K562 (cell line): ENCODE results near the gene HSPA1B. TPM values are rescaled to one million over a fixed set of nuclear protein-coding genes. Genes with fewer than 3 reads are reported as not detected.
A peak's percentile ranks its signal among the peaks of the same experiment; 100 is the strongest.

ENCODE experiments used
- CBX1 ChIP-seq: sonication (generic); IDR thresholded peaks from 2 replicates; pipeline ENCODE4 v1.6.1; 2016; ENCODE audit warnings: antibody characterized with exemption, low read depth, mild to moderate bottlenecking
- CXXC5 ChIP-seq: fragments of 250-450 bp; sonication (Bioruptor Pico); IDR thresholded peaks from 2 replicates; pipeline ENCODE4 v1.8.0; 2022; ENCODE audit warnings: inconsistent platforms, mild to moderate bottlenecking, moderate library complexity
- MED1 ChIP-seq: sonication (generic); formaldehyde crosslinking; IDR thresholded peaks from 2 replicates; pipeline ENCODE4 v1.8.1; 2023; ENCODE audit warnings: missing genetic modification reagents, borderline replicate concordance
- NFYB ChIP-seq: IDR thresholded peaks from 2 replicates; pipeline ENCODE4 v1.6.1; 2011; ENCODE audit warnings: mild to moderate bottlenecking, moderate library complexity; ENCODE audit not compliant: insufficient read length; ENCODE audit errors: extremely low read depth
- TAF9B ChIP-seq: fragments of 450-650 bp; IDR thresholded peaks from 2 replicates; pipeline ENCODE4 v1.6.1; 2018; ENCODE audit warnings: mild to moderate bottlenecking; ENCODE audit not compliant: partially characterized antibody
- ZBED1 ChIP-seq: IDR thresholded peaks from 2 replicates; pipeline ENCODE4 v1.6.1; 2014
- ZFP1 ChIP-seq: fragments of 450-650 bp; formaldehyde crosslinking; IDR thresholded peaks from 2 replicates; pipeline ENCODE4 v1.4.0; 2020; ENCODE audit warnings: mild to moderate bottlenecking, mixed read lengths
- ZNF263 ChIP-seq: sonication (generic); formaldehyde crosslinking; IDR thresholded peaks from 2 replicates; pipeline ENCODE4 v1.8.0; 2022; ENCODE audit warnings: mild to moderate bottlenecking, missing genetic modification reagents, borderline replicate concordance
- ZNF644 ChIP-seq: fragments of 200-800 bp; sonication (Bioruptor generic); IDR thresholded peaks from 2 replicates; pipeline ENCODE4 v1.6.1; 2016; ENCODE audit warnings: low read depth, missing genetic modification characterization, missing compliant biosample characterization
- polyA plus RNA-seq, 8 experiments: library from polyadenylated mRNA; depleted of rRNA in 4 of 8; stranded (reverse) in 5 of 8; unstranded in 3 of 8; fragments of >200 nt; fragmentation: Nextera tagmentation in 2 of 8; fragmentation: Illumina TruSeq in 1 of 8; extraction: Ambion mirVana in 2 of 8; extraction: Trizol in 1 of 8; gene quantifications; 2 replicates each; pipeline versions ENCODE4 v1.2.1 to v1.2.3, GENCODE V29; 2011 to 2014; ENCODE audit warnings: inconsistent platforms in 1 of 8, missing spikeins in 1 of 8
- total RNA-seq, 7 experiments: library from RNA; depleted of rRNA in 6 of 7; stranded (reverse); fragments of >200 nt in 6 of 7; fragmentation: Illumina TruSeq in 2 of 7; extraction: Trizol in 2 of 7; gene quantifications; 2 replicates each; pipeline versions ENCODE4 v1.2.1 to v1.2.3, GENCODE V29; 2011 to 2021; ENCODE audit warnings: low replicate concordance in 1 of 7
- TF ChIP-seq, protein P1 (sequence below): fragments of 450-650 bp; formaldehyde crosslinking; IDR thresholded peaks from 2 replicates; pipeline ENCODE4 v1.4.0; 2022; ENCODE audit warnings: missing genetic modification characterization
- TF ChIP-seq, protein P2 (sequence below): fragments of 200-600 bp; sonication (generic); IDR thresholded peaks from one replicate; pipeline ENCODE4 v1.6.1; 2012; ENCODE audit warnings: mild to moderate bottlenecking, low read depth, low read length, inconsistent platforms
- TF ChIP-seq, protein P3 (sequence below), 2 experiments: IDR thresholded peaks; 2 replicates each; pipeline ENCODE4 v1.6.1; 2012; ENCODE audit warnings: improper control_type of control experiment in 2 of 2, low read depth in 2 of 2, low read length in 2 of 2, borderline replicate concordance in 1 of 2

HSPA1B gene
- total and polyA plus RNA-seq, 9 of the 15 experiments (the other 6 are each of a cell fraction or from before 2014, with no cell fraction given), result 0.27 to 227 (median 51.2) TPM

DNA sequence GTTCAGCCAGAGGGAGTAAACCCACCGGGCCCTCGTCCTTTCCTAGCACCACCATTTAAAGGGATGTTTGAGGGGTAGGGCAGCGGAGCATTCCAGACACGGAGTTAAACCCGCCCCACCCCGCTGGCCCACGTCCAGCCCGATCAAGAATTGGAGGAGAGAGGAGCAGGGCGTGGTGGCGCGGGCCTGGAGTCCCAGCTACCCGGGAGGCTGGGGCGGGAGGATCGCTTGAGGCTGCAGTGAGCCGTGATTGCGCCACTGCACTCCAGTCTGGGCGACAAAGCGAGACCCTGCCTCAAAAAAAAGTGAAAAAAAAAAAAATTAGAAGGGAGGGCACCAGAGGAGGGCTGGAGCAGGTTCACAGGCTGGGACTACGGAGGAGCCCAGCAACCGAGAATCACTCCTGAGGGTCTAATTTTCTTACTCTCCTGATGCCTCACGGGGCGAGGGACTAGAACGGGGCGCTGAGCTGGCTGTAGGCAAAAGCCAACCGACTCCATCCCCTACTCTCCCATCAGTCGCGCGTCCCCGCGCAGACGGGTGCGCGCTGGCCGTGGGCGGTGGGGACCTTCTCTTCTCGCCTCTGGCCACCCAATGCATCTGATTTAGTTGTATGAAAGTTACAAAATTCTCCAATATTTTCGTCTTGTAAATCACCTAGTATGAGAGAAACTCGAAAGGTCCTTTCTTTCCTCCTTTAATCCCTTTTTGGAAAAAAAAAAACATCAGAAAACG lies 6.1 kb upstream of the HSPA1B start (continued):
- TF ChIP-seq ZNF263 (CRISPR knock-in tag), result peak; percentile 59; the same call in 1 of the 2 replicates
- peak; percentile 31; the same call in 1 of the 2 replicates for TF ChIP-seq ZNF644 (tag)
- TF ChIP-seq, protein P1, sequence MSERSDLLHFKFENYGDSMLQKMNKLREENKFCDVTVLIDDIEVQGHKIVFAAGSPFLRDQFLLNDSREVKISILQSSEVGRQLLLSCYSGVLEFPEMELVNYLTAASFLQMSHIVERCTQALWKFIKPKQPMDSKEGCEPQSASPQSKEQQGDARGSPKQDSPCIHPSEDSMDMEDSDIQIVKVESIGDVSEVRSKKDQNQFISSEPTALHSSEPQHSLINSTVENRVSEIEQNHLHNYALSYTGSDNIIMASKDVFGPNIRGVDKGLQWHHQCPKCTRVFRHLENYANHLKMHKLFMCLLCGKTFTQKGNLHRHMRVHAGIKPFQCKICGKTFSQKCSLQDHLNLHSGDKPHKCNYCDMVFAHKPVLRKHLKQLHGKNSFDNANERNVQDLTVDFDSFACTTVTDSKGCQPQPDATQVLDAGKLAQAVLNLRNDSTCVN (CRISPR knock-in tag), result 0 out of 2 replicates have a peak, but pooled peaks have one; percentile 28
- TF ChIP-seq, protein P2, sequence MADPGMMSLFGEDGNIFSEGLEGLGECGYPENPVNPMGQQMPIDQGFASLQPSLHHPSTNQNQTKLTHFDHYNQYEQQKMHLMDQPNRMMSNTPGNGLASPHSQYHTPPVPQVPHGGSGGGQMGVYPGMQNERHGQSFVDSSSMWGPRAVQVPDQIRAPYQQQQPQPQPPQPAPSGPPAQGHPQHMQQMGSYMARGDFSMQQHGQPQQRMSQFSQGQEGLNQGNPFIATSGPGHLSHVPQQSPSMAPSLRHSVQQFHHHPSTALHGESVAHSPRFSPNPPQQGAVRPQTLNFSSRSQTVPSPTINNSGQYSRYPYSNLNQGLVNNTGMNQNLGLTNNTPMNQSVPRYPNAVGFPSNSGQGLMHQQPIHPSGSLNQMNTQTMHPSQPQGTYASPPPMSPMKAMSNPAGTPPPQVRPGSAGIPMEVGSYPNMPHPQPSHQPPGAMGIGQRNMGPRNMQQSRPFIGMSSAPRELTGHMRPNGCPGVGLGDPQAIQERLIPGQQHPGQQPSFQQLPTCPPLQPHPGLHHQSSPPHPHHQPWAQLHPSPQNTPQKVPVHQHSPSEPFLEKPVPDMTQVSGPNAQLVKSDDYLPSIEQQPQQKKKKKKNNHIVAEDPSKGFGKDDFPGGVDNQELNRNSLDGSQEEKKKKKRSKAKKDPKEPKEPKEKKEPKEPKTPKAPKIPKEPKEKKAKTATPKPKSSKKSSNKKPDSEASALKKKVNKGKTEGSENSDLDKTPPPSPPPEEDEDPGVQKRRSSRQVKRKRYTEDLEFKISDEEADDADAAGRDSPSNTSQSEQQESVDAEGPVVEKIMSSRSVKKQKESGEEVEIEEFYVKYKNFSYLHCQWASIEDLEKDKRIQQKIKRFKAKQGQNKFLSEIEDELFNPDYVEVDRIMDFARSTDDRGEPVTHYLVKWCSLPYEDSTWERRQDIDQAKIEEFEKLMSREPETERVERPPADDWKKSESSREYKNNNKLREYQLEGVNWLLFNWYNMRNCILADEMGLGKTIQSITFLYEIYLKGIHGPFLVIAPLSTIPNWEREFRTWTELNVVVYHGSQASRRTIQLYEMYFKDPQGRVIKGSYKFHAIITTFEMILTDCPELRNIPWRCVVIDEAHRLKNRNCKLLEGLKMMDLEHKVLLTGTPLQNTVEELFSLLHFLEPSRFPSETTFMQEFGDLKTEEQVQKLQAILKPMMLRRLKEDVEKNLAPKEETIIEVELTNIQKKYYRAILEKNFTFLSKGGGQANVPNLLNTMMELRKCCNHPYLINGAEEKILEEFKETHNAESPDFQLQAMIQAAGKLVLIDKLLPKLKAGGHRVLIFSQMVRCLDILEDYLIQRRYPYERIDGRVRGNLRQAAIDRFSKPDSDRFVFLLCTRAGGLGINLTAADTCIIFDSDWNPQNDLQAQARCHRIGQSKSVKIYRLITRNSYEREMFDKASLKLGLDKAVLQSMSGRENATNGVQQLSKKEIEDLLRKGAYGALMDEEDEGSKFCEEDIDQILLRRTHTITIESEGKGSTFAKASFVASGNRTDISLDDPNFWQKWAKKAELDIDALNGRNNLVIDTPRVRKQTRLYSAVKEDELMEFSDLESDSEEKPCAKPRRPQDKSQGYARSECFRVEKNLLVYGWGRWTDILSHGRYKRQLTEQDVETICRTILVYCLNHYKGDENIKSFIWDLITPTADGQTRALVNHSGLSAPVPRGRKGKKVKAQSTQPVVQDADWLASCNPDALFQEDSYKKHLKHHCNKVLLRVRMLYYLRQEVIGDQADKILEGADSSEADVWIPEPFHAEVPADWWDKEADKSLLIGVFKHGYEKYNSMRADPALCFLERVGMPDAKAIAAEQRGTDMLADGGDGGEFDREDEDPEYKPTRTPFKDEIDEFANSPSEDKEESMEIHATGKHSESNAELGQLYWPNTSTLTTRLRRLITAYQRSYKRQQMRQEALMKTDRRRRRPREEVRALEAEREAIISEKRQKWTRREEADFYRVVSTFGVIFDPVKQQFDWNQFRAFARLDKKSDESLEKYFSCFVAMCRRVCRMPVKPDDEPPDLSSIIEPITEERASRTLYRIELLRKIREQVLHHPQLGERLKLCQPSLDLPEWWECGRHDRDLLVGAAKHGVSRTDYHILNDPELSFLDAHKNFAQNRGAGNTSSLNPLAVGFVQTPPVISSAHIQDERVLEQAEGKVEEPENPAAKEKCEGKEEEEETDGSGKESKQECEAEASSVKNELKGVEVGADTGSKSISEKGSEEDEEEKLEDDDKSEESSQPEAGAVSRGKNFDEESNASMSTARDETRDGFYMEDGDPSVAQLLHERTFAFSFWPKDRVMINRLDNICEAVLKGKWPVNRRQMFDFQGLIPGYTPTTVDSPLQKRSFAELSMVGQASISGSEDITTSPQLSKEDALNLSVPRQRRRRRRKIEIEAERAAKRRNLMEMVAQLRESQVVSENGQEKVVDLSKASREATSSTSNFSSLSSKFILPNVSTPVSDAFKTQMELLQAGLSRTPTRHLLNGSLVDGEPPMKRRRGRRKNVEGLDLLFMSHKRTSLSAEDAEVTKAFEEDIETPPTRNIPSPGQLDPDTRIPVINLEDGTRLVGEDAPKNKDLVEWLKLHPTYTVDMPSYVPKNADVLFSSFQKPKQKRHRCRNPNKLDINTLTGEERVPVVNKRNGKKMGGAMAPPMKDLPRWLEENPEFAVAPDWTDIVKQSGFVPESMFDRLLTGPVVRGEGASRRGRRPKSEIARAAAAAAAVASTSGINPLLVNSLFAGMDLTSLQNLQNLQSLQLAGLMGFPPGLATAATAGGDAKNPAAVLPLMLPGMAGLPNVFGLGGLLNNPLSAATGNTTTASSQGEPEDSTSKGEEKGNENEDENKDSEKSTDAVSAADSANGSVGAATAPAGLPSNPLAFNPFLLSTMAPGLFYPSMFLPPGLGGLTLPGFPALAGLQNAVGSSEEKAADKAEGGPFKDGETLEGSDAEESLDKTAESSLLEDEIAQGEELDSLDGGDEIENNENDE, result no peak
- peak; percentile 59; the same call in 1 of the 2 replicates for TF ChIP-seq ZBED1
- TF ChIP-seq, protein P3, sequence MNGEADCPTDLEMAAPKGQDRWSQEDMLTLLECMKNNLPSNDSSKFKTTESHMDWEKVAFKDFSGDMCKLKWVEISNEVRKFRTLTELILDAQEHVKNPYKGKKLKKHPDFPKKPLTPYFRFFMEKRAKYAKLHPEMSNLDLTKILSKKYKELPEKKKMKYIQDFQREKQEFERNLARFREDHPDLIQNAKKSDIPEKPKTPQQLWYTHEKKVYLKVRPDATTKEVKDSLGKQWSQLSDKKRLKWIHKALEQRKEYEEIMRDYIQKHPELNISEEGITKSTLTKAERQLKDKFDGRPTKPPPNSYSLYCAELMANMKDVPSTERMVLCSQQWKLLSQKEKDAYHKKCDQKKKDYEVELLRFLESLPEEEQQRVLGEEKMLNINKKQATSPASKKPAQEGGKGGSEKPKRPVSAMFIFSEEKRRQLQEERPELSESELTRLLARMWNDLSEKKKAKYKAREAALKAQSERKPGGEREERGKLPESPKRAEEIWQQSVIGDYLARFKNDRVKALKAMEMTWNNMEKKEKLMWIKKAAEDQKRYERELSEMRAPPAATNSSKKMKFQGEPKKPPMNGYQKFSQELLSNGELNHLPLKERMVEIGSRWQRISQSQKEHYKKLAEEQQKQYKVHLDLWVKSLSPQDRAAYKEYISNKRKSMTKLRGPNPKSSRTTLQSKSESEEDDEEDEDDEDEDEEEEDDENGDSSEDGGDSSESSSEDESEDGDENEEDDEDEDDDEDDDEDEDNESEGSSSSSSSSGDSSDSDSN (IDR thresholded peaks at IDR 0.05; ENCODE audit: borderline replicate concordance in 1 of 2, low read depth in 2 of 2, low read length in 2 of 2), result 0 out of 4 replicates have a peak, but pooled peaks of 1 of the 2 experiments have one; percentile 9
- TF ChIP-seq CBX1, result peak; percentile 85
- no peak for TF ChIP-seq MED1 (CRISPR knock-in tag)
- no peak for TF ChIP-seq TAF9B
- TF ChIP-seq CXXC5 (CRISPR knock-in tag), result peak; percentile 71
- TF ChIP-seq ZFP1, result peak; percentile 21; the same call in 1 of the 2 replicates
- TF ChIP-seq NFYB, result no peak
